Keratinocyte (primary cell): ENCODE results near the gene TP53I13. TPM values are rescaled to one million over a fixed set of nuclear protein-coding genes. Genes with fewer than 3 reads are reported as not detected.

Source experiments
- DNase-seq: peaks from one replicate; pipeline ENCODE4 v3.0.0-alpha.2; 2011; ENCODE audit warnings: low read depth, missing footprints, low spot score
- FAIRE-seq: peaks from 2 replicates; lab custom pipeline; 2011; peaks lifted over from hg19 to GRCh38; lab: Jason Lieb, UNC
- H2AFZ ChIP-seq: 2 replicates; pipeline ENCODE4 v1.6.0; 2012; ENCODE audit warnings: low read length, control low read depth, inconsistent platforms; ENCODE audit not compliant: control insufficient read depth
- H3K27ac ChIP-seq: 2 replicates; pipeline ENCODE4 v1.5.1; 2011; ENCODE audit warnings: low read length; ENCODE audit not compliant: control insufficient read depth, insufficient read depth
- H3K27me3 ChIP-seq: 3 replicates; pipeline ENCODE4 v1.6.0; 2011; ENCODE audit warnings: low read length; ENCODE audit not compliant: control insufficient read depth, insufficient read depth; ENCODE audit errors: extremely low read depth
- H3K36me3 ChIP-seq, 2 experiments: 2 replicates in 1 of 2; 3 replicates in 1 of 2; pipeline ENCODE4 v1.5.1; 2011; ENCODE audit warnings: low read length in 2 of 2, mild to moderate bottlenecking in 1 of 2; ENCODE audit not compliant: control insufficient read depth in 2 of 2, insufficient read depth in 2 of 2; ENCODE audit errors: extremely low read depth in 1 of 2
- H3K4me1 ChIP-seq: 3 replicates; pipeline ENCODE4 v1.5.1; 2011; ENCODE audit warnings: low read length; ENCODE audit not compliant: control insufficient read depth, insufficient read depth; ENCODE audit errors: extremely low read depth
- H3K4me2 ChIP-seq: 3 replicates; pipeline ENCODE4 v1.6.0; 2011; ENCODE audit warnings: low read depth, low read length; ENCODE audit not compliant: control insufficient read depth, insufficient read depth; ENCODE audit errors: extremely low read depth
- H3K4me3 ChIP-seq, 3 experiments: fragments of 200-600 bp in 1 of 3; sonication (generic) in 1 of 3; 2 replicates in 2 of 3; 3 replicates in 1 of 3; pipeline ENCODE4 v1.5.1; 2011 to 2016; ENCODE audit warnings: low read length in 3 of 3, mild to moderate bottlenecking in 3 of 3, control low read depth in 2 of 3, inconsistent platforms in 1 of 3, low read depth in 1 of 3, mixed read lengths in 1 of 3, mixed run types in 1 of 3, moderate library complexity in 1 of 3; ENCODE audit not compliant: control insufficient read depth in 2 of 3, insufficient read depth in 2 of 3; ENCODE audit errors: extremely low read depth in 1 of 3
- H3K79me2 ChIP-seq: 2 replicates; pipeline ENCODE4 v1.6.0; 2012; ENCODE audit warnings: low read length; ENCODE audit not compliant: control insufficient read depth, insufficient read depth
- H3K9ac ChIP-seq: 3 replicates; pipeline ENCODE4 v1.6.0; 2011; ENCODE audit warnings: low read length; ENCODE audit not compliant: control insufficient read depth, insufficient read depth; ENCODE audit errors: extremely low read depth
- H3K9me1 ChIP-seq: 3 replicates; pipeline ENCODE4 v1.6.0; 2011; ENCODE audit warnings: low read length; ENCODE audit not compliant: control insufficient read depth, insufficient read depth; ENCODE audit errors: extremely low read depth
- H3K9me3 ChIP-seq: 2 replicates; pipeline ENCODE4 v1.5.1; 2012; ENCODE audit warnings: low read depth, low read length; ENCODE audit not compliant: control insufficient read depth
- H4K20me1 ChIP-seq: 3 replicates; pipeline ENCODE4 v1.6.0; 2011; ENCODE audit warnings: low read length; ENCODE audit not compliant: control insufficient read depth, insufficient read depth; ENCODE audit errors: extremely low read depth
- EZH2 ChIP-seq: IDR thresholded peaks from one replicate; pipeline ENCODE4 v1.6.1; 2012; ENCODE audit warnings: inconsistent platforms, mild to moderate bottlenecking, low read length, moderate library complexity
- dilution Hi-C: fragments of 300-500 bp; cut with MboI; formaldehyde crosslinking; loops from one replicate; pipeline ENCODE4 v1.7.0; 2020; ENCODE audit warnings: low sequenced_read_pairs; ENCODE audit not compliant: extremely low pct_ligation_motif_present
- polyA plus RNA-seq, 5 experiments: library from polyadenylated mRNA; depleted of rRNA in 3 of 5; stranded (reverse) in 3 of 5; stranded (forward) in 1 of 5; unstranded in 1 of 5; fragments of >200 nt; gene quantifications; 1 replicate in 1 of 5; 2 replicates in 3 of 5; 3 replicates in 1 of 5; pipeline versions ENCODE4 v1.2.1 to v1.2.3, GENCODE V29; 2011 to 2012; ENCODE audit warnings: missing spikeins in 2 of 5, low read depth in 1 of 5, low replicate concordance in 1 of 5
- TF ChIP-seq, protein P1 (sequence below), 3 experiments: IDR thresholded peaks in 1 of 3; conservative IDR thresholded peaks in 1 of 3; optimal IDR thresholded peaks in 1 of 3; 2 replicates in 2 of 3; 3 replicates in 1 of 3; pipeline versions ENCODE3 to v1.5.1; 2011; ENCODE audit warnings: low read length in 3 of 3, mild to moderate bottlenecking in 3 of 3, moderate library complexity in 2 of 3, control low read depth in 1 of 3, inconsistent platforms in 1 of 3; ENCODE audit not compliant: insufficient read depth in 2 of 3; ENCODE audit errors: extremely low read depth in 1 of 3

TP53I13 gene
- polyA plus RNA-seq, 1 donor (not counting 4 experiments of a cell fraction or from before 2014, with no cell fraction given) = 11.9 TPM

DNA sequence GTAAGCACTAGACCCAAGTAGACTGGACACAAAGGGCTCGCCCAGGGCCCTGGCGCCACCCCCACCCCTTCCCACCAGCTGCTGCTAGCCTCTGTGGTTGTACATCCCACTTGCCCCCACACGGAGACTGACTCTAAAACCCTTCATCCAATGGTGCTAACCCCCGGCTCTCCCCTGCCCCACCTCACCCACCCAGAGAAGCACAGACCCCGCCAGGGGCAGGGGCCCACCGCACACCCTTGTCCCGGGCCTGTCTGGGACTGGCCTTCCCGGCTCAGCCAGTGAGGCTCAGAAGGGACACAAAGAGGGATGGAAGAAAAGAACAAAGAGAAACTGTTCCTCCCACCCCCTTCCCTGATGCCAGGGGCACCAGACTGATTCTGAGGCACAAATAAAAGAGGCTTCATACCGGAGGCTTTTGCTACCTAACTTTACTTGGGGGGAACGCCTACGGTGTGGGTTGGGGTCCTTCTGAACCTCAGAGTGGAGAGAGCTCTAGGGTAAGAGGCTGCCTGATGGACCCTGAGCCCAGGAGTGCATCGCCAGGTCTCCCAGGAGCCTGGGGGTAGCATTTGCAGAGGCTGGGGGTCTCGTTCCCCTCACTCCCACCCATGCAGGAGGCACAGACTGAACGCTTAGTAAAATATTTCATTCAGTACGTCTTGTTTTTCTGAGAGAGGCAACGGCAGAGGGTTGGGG lies 46.0 kb downstream of the TP53I13 start:
- Histone ChIP-seq H3K9ac (no peak overlapping the region), H3K4me2 (peak overlapping the region; percentile 72), H3K27ac (no peak overlapping the region), H3K4me3 (no peak overlapping the region), H3K36me3 (peaks cover 0 to 4% of the 10 kb centered on the region in 2 experiments), H3K4me1 (peaks cover 46% of the 10 kb centered on the region), H2AFZ (no peak overlapping the region), H3K79me2 (peaks cover 6% of the 10 kb centered on the region), H3K27me3 (no peaks in the 10 kb centered on the region), H3K9me1 (no peaks in the 10 kb centered on the region), H3K9me3 (no peaks in the 10 kb centered on the region), H4K20me1 (no peaks in the 10 kb centered on the region)
- no peak for TF ChIP-seq EZH2
- TF ChIP-seq, protein P1, sequence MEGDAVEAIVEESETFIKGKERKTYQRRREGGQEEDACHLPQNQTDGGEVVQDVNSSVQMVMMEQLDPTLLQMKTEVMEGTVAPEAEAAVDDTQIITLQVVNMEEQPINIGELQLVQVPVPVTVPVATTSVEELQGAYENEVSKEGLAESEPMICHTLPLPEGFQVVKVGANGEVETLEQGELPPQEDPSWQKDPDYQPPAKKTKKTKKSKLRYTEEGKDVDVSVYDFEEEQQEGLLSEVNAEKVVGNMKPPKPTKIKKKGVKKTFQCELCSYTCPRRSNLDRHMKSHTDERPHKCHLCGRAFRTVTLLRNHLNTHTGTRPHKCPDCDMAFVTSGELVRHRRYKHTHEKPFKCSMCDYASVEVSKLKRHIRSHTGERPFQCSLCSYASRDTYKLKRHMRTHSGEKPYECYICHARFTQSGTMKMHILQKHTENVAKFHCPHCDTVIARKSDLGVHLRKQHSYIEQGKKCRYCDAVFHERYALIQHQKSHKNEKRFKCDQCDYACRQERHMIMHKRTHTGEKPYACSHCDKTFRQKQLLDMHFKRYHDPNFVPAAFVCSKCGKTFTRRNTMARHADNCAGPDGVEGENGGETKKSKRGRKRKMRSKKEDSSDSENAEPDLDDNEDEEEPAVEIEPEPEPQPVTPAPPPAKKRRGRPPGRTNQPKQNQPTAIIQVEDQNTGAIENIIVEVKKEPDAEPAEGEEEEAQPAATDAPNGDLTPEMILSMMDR (optimal IDR thresholded peaks at IDR 0.05 in 1 of 3, IDR thresholded peaks at IDR 0.05 in 1 of 3, conservative IDR thresholded peaks at IDR 0.05 in 1 of 3; ENCODE audit: extremely low read depth in 1 of 3, insufficient read depth in 2 of 3, low read length in 3 of 3) = no peak
- DNase-seq (no peak), FAIRE-seq (no peak)
- dilution Hi-C loops = no loop called here

DNA sequence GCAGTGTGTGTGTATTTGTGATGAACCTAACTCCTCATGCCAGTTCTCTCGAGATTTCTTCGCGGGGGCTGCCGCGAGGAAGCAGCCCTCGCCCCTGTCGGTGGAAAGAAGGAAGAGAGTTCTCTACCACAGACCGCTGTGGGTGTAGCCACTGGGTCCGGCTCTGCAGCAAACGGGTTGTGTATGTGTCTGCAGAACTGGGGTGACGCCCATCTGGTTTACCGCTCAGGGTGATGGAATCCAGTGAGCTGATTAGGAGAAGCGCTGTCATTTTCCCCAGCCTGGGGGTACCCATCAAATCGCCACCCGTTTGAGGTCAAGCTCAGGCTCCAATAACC lies 46.5 kb downstream of the TP53I13 start:
- no peak overlapping the region for H3K9ac ChIP-seq
- no peaks in the 10 kb centered on the region for H3K9me3 ChIP-seq
- FAIRE-seq (peak; percentile 86), DNase-seq (no peak)
- H3K4me3 ChIP-seq = peak overlapping the region in 1 of 3 experiments; percentile 53
- dilution Hi-C loops = no loop called here
- H3K36me3 ChIP-seq = peaks cover 0 to 5% of the 10 kb centered on the region in 2 experiments
- no peaks in the 10 kb centered on the region for H3K9me1 ChIP-seq
- no peaks in the 10 kb centered on the region for H4K20me1 ChIP-seq
- H3K4me2 ChIP-seq = peak overlapping the region; percentile 72
- peaks cover 51% of the 10 kb centered on the region for H3K4me1 ChIP-seq
- no peaks in the 10 kb centered on the region for H3K27me3 ChIP-seq
- peaks cover 7% of the 10 kb centered on the region for H3K79me2 ChIP-seq
- TF ChIP-seq, protein P1 (optimal IDR thresholded peaks at IDR 0.05 in 1 of 3, IDR thresholded peaks at IDR 0.05 in 1 of 3, conservative IDR thresholded peaks at IDR 0.05 in 1 of 3; ENCODE audit: extremely low read depth in 1 of 3, insufficient read depth in 2 of 3, low read length in 3 of 3) = no peak
- no peak for TF ChIP-seq EZH2
- H3K27ac ChIP-seq = no peak overlapping the region
- H2AFZ ChIP-seq = no peak overlapping the region
